Midbrain (tissue), 1 donor: ENCODE data around the gene CYB5R2.
"Not testable (repeated sequence)": the region's sequence is repeated elsewhere in the genome, so short reads cannot be mapped to it uniquely, and the experiment has no call there.

ENCODE experiments used
- DNase-seq: peaks from one replicate; lab custom pipeline; 2025; lab: John Stamatoyannopoulos, UW

CYB5R2 gene

GRCh38 chr11:7668911-7669310 is 4.4 kb downstream of the CYB5R2 start:
- DNase-seq: peak; percentile 72

- DNase-seq: peak; percentile 43
Measured at GRCh38 chr11:7668464-7668863, 4.8 kb downstream of the CYB5R2 start.

DNA sequence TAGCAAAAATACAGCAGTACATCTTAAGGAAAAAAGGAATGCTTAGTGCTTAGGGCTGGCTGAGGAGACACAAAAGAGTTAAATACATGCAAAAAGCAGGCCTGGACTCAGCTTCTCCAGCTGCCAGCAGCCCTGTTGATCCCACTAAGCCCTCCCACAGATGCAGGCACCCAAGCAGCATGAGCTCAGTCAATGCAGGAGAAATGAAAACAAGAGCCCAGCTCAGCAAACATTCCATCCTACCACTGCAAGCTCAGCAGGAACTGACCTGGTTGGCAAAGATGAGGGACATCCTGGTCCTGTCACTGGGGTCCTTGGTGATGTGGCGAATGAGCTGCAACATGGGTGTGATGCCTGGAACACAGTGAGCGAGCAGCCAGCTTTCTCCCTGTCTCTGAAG is 5.8 kb downstream of the CYB5R2 start:
- DNase-seq: peak; percentile 12

GRCh38 chr11:7666292-7666866 is 6.9 kb downstream of the CYB5R2 start:
- DNase-seq: no peak

- DNase-seq: peak; percentile 24
Measured at GRCh38 chr11:7665473-7666291, 7.6 kb downstream of the CYB5R2 start.

DNA sequence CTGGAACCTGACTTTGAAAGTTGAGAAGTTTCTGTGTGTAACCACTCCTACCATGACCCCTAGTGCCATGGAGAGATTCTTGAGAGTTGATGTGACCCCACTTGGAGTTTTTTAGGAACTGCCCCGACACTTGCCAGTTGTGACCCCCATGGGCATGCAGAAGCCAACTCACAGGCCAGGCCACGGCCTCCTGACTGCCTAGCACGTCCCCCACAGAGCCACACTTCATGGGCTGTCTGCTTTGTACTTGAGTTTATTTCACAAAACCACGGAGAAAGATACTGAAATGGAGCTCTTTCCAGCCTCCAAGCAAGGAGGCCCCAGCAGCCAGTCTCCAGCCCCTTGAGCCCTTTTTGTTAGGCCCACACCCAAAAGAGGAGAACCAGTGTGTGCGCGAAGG is 8.4 kb downstream of the CYB5R2 start:
- DNase-seq: no peak

GRCh38 chr11:7663531-7663930 is 9.8 kb downstream of the CYB5R2 start:
- DNase-seq: not testable (repeated sequence)

DNA sequence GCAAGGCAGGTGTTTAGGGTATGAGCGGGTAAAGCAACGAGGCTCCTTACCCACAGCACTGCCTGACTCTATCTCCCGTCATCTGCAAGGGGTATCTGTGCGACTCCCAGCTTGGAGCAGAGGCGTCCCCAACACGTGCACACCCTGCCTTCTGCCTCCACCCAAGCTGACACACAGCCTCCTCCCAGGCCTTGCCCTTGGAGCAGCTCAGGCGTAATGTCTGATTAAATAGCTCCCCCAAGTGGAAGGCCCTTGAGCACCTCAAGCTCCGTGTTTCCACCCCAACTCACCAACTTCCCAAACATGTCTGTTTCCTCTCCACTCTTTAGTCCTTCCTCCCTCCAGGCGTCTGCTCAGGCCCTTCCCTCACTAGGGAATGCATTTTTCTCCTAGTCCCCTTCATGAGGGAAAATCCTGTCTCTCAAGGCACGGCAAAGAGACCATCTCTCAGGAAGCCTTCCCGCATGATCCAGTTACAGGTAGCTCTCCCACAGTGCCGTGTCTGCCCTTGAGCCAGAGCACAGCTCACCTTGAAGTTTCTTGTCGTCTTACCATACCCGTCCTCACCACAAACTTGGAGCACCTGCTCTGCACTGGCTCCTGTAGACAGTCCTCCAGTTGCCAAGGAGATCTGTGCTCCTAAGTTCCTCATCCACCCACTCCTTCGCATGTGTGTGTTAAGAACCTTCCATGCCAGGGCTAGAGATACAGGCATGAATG is 15.8 kb downstream of the CYB5R2 start:
- DNase-seq: peak; percentile 79

DNA sequence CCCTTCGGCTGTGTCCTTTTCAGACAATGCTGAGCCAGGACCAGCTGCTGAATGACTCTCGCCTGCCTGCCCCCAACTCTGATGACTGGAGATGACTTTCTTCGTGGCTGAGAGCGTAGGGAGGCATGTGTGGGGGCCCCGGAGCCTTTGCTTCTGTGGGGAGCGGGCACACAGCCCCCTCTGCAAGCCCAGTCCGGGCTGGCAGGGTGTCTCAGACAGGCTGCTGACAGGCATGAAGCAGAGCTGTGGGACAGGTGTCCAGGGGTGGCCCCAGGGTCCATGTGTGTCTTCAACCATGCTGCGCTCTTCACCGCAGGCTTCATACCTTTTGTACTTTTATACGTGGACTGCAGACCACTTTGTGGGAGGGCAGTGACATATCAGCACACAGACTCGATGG is 16.6 kb downstream of the CYB5R2 start:
- no peak for DNase-seq

DNA sequence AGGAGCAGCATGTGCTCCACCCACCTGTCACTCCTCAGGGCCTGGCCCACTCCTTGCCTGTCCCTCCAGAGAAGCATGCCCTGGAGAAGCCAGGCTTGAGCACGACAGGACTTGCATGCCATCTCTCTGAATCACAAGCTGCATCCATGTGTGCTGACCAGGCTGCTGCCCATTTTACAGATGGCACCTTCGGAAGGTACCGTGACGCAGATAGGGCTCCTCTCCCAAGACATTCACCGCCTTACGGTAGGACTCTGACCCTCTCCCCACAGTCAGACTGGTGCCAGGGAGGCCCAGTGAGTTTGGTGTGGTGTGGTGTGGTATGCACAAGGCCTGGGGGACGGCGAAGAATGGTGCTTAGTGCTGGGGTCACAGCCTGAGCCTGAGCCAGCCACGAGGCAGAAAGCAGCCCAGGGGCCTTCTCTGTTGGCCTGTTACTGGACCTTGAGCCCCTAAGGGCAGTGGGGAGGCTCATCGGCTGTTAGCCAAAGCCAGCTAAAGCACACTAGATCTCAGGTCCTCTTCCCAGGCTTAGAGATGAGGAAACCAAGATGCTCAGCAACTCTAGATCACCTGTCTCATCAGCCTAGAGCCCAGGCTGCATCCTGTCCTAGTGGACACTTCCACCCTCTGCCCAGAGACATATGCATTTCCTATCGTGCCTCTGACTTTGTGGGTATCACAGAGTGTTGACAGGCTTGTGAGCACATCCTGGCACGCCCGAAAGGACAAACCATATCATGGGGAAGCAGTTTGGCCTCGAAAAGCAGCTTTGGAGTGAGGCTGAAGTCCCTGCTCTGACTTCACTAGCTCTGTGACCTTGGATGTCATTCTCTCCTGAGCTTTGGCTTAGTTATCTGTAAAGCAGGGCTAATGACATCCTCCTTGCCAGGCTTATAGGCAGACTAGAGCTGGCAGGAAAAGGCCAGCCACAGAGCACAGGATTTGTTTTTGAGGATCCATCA is 17.8 kb downstream of the CYB5R2 start:
- no peak for DNase-seq

DNA sequence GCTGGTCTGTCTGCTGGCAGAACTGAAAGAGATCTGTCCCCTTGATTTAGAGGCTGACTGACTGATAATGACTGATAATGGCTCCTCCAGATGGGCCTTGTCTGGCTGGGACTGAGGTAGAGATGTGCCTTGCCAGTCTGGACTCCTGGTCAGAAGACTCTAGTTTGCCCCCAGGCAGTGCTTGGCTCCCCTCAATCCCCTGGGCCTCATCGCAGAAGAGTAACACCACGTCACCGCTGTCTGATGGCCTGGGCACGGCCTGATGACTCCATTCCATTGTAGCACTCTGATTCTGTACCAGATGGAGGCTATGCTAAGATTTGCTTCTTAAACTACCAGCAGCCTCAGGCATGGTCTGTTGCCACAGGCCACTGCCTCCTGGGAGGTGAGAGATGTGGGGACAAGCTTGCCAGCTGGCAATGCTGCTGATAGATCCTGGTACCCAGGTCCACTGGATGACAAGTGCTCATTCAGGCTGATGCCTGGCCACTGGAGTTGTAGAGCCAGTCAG is 19.1 kb downstream of the CYB5R2 start:
- DNase-seq: no peak

- DNase-seq: peak; percentile 79
Measured at GRCh38 chr11:7651700-7652099, 21.6 kb downstream of the CYB5R2 start.

- DNase-seq: peak; percentile 33
Measured at GRCh38 chr11:7651140-7651551, 22.2 kb downstream of the CYB5R2 start.

DNA sequence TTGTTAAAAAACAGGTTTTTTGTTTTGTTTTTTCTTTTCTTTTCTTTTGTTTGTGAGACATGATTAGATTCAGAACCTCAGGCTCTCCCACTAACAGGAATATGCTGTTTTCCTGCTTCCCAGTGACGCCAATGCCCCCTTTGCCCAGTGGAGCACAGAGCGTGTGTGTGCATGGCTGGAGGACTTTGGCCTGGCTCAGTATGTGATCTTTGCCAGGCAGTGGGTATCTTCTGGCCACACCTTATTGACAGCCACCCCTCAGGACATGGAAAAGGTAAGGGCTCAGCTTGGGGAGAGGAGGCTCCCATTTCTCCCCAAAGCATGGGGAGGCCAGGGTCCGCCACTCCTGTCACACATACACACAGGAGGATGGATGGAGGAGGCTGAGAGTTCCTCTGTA is 25.0 kb downstream of the CYB5R2 start:
- DNase-seq: no peak

GRCh38 chr11:7646866-7647265 is 26.4 kb downstream of the CYB5R2 start:
- no peak for DNase-seq

DNA sequence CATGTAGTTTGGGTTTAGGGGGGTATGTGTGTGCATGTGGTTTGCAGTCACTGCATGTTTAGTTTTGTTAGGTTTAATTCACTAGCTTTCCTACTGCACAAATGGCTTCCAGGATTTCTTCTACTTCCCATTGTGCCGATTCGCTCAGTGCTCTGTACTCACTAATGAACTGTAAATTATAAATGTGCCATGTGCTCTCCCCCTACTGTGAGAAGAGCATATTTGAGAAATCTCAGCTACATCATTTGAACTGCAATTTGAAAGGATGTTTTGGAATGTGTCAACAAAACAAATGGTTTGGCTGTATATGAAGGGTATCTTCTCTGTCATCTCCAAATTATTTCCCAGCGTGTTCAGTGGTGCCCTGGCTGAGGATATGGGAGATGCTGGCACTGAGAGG is 28.1 kb downstream of the CYB5R2 start:
- DNase-seq: no peak

DNA sequence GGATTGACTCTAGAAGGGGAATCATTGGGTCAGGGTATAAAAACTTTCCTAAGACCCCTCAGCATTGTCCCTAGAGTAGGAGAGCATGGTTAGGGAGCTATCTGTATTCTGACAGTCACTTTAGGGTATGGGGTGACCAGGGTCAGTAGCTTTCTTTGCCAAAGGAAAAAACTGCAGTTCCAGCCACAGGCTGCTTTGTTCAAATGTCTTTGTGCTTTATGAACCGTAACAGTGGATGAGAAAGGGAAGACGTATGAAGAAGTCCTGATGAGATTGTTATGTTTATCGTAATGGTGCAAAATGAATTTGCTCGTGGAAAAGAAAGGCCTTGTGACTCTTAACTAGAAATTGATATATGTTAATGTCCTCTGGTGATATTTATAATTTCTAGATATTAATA is 30.0 kb downstream of the CYB5R2 start:
- DNase-seq: no peak

GRCh38 chr11:7642747-7643146 is 30.6 kb downstream of the CYB5R2 start:
- DNase-seq: no peak

DNA sequence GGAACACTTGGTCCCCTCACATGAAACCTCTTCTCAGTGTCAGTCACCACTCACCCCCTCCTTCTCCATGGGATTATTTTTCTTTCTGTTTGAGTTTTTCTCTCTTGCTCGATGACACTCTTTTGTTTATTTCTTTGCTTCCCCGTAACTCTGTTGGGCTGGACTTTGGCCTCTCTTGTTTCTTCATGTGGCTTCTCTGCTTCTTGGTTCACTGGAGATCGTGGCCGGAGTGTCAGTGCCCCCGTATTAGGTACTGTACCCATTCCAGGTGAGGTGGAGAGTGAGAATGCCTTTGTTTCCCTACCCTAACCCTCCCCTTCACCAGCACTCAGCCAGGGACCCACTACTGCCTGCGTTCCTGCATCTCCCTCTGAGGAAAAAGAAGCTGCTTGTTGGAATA is 32.5 kb downstream of the CYB5R2 start:
- DNase-seq: no peak

- no peak for DNase-seq
Measured at GRCh38 chr11:7639643-7640025, 33.7 kb downstream of the CYB5R2 start.
